Neural progenitor cell (in vitro differentiated cells): Measurements from ENCODE around the gene ABHD4. TPM values are rescaled to one million over a fixed set of nuclear protein-coding genes. Genes with fewer than 3 reads are reported as not detected.
A peak's percentile ranks its signal among the peaks of the same experiment; 100 is the strongest.

Experiments
- DNase-seq: peaks from one replicate; pipeline ENCODE4 v3.0.0-alpha.2; 2016; ENCODE audit warnings: low spot score
- H2AFZ ChIP-seq: fragments of 200-600 bp; sonication (generic); replicated peaks from 2 replicates; pipeline ENCODE4 v1.6.1; 2016; ENCODE audit warnings: antibody characterized with exemption
- H3F3A ChIP-seq: fragments of 200-600 bp; sonication (generic); 2 replicates; pipeline ENCODE4 v1.6.1; 2016; ENCODE audit warnings: antibody characterized with exemption, low read depth
- H3K27ac ChIP-seq: fragments of 200-600 bp; sonication (generic); 2 replicates; pipeline ENCODE4 v1.5.1; 2016; ENCODE audit warnings: mild to moderate bottlenecking
- H3K27me3 ChIP-seq: fragments of 200-600 bp; sonication (generic); 2 replicates; pipeline ENCODE4 v1.6.1; 2016; ENCODE audit warnings: mild to moderate bottlenecking, moderate library complexity
- H3K36me3 ChIP-seq: fragments of 200-600 bp; sonication (generic); 2 replicates; pipeline ENCODE4 v1.5.1; 2016
- H3K4me1 ChIP-seq: fragments of 200-600 bp; sonication (generic); 2 replicates; pipeline ENCODE4 v1.6.1; 2016; ENCODE audit warnings: mixed run types
- H3K4me2 ChIP-seq: fragments of 200-600 bp; sonication (generic); 2 replicates; pipeline ENCODE4 v1.6.1; 2016
- H3K4me3 ChIP-seq: fragments of 200-600 bp; sonication (generic); 2 replicates; pipeline ENCODE4 v1.5.1; 2016
- H3K79me2 ChIP-seq: fragments of 200-600 bp; sonication (generic); 2 replicates; pipeline ENCODE4 v1.6.1; 2016; ENCODE audit warnings: low read depth
- H3K9ac ChIP-seq: fragments of 200-600 bp; sonication (generic); 2 replicates; pipeline ENCODE4 v1.6.1; 2016
- H3K9me3 ChIP-seq: fragments of 200-600 bp; sonication (generic); 2 replicates; pipeline ENCODE4 v1.5.1; 2016; ENCODE audit warnings: low read depth
- H4K20me1 ChIP-seq: fragments of 200-600 bp; sonication (generic); 2 replicates; pipeline ENCODE4 v1.6.1; 2016; ENCODE audit warnings: low read depth
- H3K27ac Mint-ChIP-seq: 3 replicates; pipeline ENCODE4 v1.8.0; 2021; ENCODE audit warnings: mixed read lengths
- H3K27me3 Mint-ChIP-seq: 2 replicates; pipeline ENCODE4 v1.8.0; 2022; ENCODE audit warnings: low read depth, mild to moderate bottlenecking, inconsistent platforms, moderate library complexity, mixed read lengths; ENCODE audit not compliant: insufficient read depth
- H3K36me3 Mint-ChIP-seq: 3 replicates; pipeline ENCODE4 v1.8.0; 2021; ENCODE audit warnings: mixed read lengths
- H3K4me1 Mint-ChIP-seq: 3 replicates; pipeline ENCODE4 v1.8.0; 2021; ENCODE audit warnings: mixed read lengths
- H3K4me3 Mint-ChIP-seq: 3 replicates; pipeline ENCODE4 v1.8.0; 2021; ENCODE audit warnings: mild to moderate bottlenecking, moderate library complexity, mixed read lengths
- H3K9me3 Mint-ChIP-seq: 3 replicates; pipeline ENCODE4 v1.8.0; 2020; ENCODE audit warnings: mixed read lengths
- CTCF ChIP-seq: fragments of 200-600 bp; sonication (generic); IDR thresholded peaks from 2 replicates; pipeline ENCODE4 v1.5.1; 2017; ENCODE audit warnings: antibody characterized with exemption, mild to moderate bottlenecking
- EZH2 ChIP-seq: fragments of 200-600 bp; sonication (generic); IDR thresholded peaks from 2 replicates; pipeline ENCODE4 v1.6.1; 2017; ENCODE audit warnings: antibody characterized with exemption, mild to moderate bottlenecking, moderate library complexity
- EZH2phosphoT487 ChIP-seq: fragments of 200-600 bp; sonication (generic); IDR thresholded peaks from 2 replicates; pipeline ENCODE4 v1.6.1; 2017; ENCODE audit warnings: antibody characterized with exemption
- total RNA-seq: library from RNA; depleted of rRNA; stranded (reverse); fragments of >200 nt; gene quantifications from 2 replicates; pipeline ENCODE4 v1.2.3, GENCODE V29; 2015; ENCODE audit warnings: low replicate concordance

Gene ABHD4
- total RNA-seq, 1 donor from 2014 or later, result 9.3 TPM

DNA sequence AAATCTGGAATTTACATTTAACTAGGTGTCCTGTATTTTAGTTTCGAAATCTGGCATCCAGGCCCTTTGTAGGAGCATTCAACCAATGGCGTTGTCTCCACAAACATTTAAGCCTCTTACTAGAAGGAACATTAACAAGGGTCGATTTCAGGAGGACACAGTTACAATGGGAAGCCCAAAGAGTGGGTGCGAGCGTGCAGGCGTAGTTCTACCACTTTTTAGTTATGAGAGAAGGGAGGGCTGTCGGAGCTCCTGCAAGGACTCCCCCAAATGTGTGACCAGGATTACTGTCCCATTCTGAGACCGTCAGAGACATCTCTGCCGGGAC, 365 bp upstream of the ABHD4 start:
- H4K20me1 ChIP-seq, result peaks cover 5% of the 10 kb centered on the region
- H3K4me1 Mint-ChIP-seq, result peaks cover 16% of the 10 kb centered on the region
- peaks cover 7% of the 10 kb centered on the region for H3K27me3 Mint-ChIP-seq

DNA sequence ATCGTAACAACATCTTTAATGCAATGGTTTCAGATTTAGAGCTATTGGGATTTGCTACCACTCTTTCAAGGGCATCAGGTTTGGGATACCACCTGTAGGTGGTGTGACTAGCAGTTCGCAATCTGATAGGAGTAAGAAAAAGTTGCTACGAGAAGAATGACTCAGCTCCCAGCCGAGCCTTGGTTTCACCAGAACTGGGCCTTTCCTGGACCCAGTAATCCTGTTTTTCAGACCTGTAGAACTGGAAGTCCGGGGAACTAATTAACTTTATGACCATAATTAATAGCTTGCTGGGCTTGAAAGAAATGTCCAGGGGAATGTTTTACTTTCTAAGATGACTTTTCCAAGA, 770 bp downstream of the ABHD4 start:
- Histone ChIP-seq H3K4me1 (peaks cover 14% of the 10 kb centered on the region), H3K4me2 (peak overlapping the region; percentile 87), H3K9me3 (no peaks in the 10 kb centered on the region), H2AFZ (peak overlapping the region; percentile 90), H4K20me1 (peaks cover 5% of the 10 kb centered on the region), H3K27me3 (no peaks in the 10 kb centered on the region), H3K4me3 (peak overlapping the region; percentile 89), H3K9ac (peak overlapping the region; percentile 59), H3F3A (peaks cover 18% of the 10 kb centered on the region), H3K27ac (no peak overlapping the region), H3K36me3 (no peaks in the 10 kb centered on the region), H3K79me2 (peaks cover 17% of the 10 kb centered on the region)
- Mint-ChIP-seq H3K9me3 (no peaks in the 10 kb centered on the region), H3K4me3 (peak overlapping the region; percentile 98), H3K27ac (no peak overlapping the region), H3K27me3 (peaks cover 7% of the 10 kb centered on the region), H3K4me1 (peaks cover 16% of the 10 kb centered on the region), H3K36me3 (peaks cover 18% of the 10 kb centered on the region)
- DNase-seq, result peak; percentile 22
- TF ChIP-seq EZH2, result no peak
- no peak for TF ChIP-seq EZH2phosphoT487
- TF ChIP-seq CTCF, result peak; percentile 34

More for the DNA sequence above, 365 bp upstream of the ABHD4 start:
- no peak overlapping the region for H3K27ac Mint-ChIP-seq
- Histone ChIP-seq H3F3A (peaks cover 18% of the 10 kb centered on the region), H3K79me2 (peaks cover 17% of the 10 kb centered on the region), H3K27me3 (no peaks in the 10 kb centered on the region), H3K9ac (no peak overlapping the region), H3K4me1 (peaks cover 14% of the 10 kb centered on the region), H2AFZ (peak overlapping the region; percentile 90), H3K4me3 (peak overlapping the region; percentile 89), H3K9me3 (no peaks in the 10 kb centered on the region), H3K27ac (no peak overlapping the region), H3K4me2 (peak overlapping the region; percentile 87), H3K36me3 (no peaks in the 10 kb centered on the region)
- peaks cover 9% of the 10 kb centered on the region for H3K36me3 Mint-ChIP-seq
- no peak for DNase-seq
- no peaks in the 10 kb centered on the region for H3K9me3 Mint-ChIP-seq
- H3K4me3 Mint-ChIP-seq, result peak overlapping the region; percentile 98
- TF ChIP-seq CTCF (no peak), EZH2phosphoT487 (no peak), EZH2 (no peak)

GRCh38 chr14:22599349-22599748, 1.2 kb downstream of the ABHD4 start:
- Mint-ChIP-seq H3K4me3 (peak overlapping the region; percentile 98), H3K27ac (no peak overlapping the region), H3K9me3 (no peaks in the 10 kb centered on the region)

More at GRCh38 chr14:22599349-22599748, 1.2 kb downstream of the ABHD4 start:
- Histone ChIP-seq H3K9ac (no peak overlapping the region), H2AFZ (no peak overlapping the region), H3K4me3 (peak overlapping the region; percentile 89), H3K4me1 (peaks cover 14% of the 10 kb centered on the region), H3K27me3 (no peaks in the 10 kb centered on the region), H3K36me3 (no peaks in the 10 kb centered on the region), H4K20me1 (peaks cover 5% of the 10 kb centered on the region), H3F3A (peaks cover 18% of the 10 kb centered on the region), H3K27ac (no peak overlapping the region), H3K9me3 (no peaks in the 10 kb centered on the region), H3K4me2 (peak overlapping the region; percentile 87), H3K79me2 (peaks cover 17% of the 10 kb centered on the region)
- Mint-ChIP-seq H3K4me1 (peaks cover 16% of the 10 kb centered on the region), H3K36me3 (peaks cover 19% of the 10 kb centered on the region), H3K27me3 (peaks cover 7% of the 10 kb centered on the region)
- DNase-seq, result no peak
- TF ChIP-seq EZH2 (no peak), CTCF (no peak), EZH2phosphoT487 (no peak)
